Fibroblast of lung (primary cell): Measurements from ENCODE around the gene ARFIP1. TPM values are rescaled to one million over a fixed set of nuclear protein-coding genes. Genes with fewer than 3 reads are reported as not detected.

Experiments used
- DNase-seq, 2 donors: peaks; one replicate each; pipeline versions ENCODE4 v3.0.0 to v3.0.0-alpha.2; 2010; ENCODE audit warnings: low read depth in 2 of 2
- H2AFZ ChIP-seq: 2 replicates; pipeline ENCODE4 v1.5.1; 2012; ENCODE audit warnings: low read length, control low read depth, inconsistent platforms
- H3K27ac ChIP-seq: 2 replicates; pipeline ENCODE4 v1.5.1; 2011; ENCODE audit warnings: low read length, control low read depth; ENCODE audit not compliant: insufficient read depth
- H3K27me3 ChIP-seq: 2 replicates; pipeline ENCODE4 v1.5.1; 2011; ENCODE audit warnings: mild to moderate bottlenecking, low read length; ENCODE audit not compliant: control insufficient read depth, insufficient read depth
- H3K36me3 ChIP-seq: 2 replicates; pipeline ENCODE4 v1.5.1; 2011; ENCODE audit warnings: low read length; ENCODE audit not compliant: control insufficient read depth, insufficient read depth
- H3K4me1 ChIP-seq: 2 replicates; pipeline ENCODE4 v1.5.1; 2011; ENCODE audit warnings: low read length; ENCODE audit not compliant: control insufficient read depth, insufficient read depth; ENCODE audit errors: extremely low read depth
- H3K4me2 ChIP-seq: 2 replicates; pipeline ENCODE4 v1.5.1; 2011; ENCODE audit warnings: low read length, control low read depth; ENCODE audit not compliant: insufficient read depth; ENCODE audit errors: extremely low read depth
- H3K4me3 ChIP-seq, 4 experiments: fragments of 200-600 bp in 1 of 4; sonication (generic) in 1 of 4; replicated peaks in 1 of 4; 2 replicates each; pipeline ENCODE4 v1.5.1; 2011 to 2016; ENCODE audit warnings: low read length in 4 of 4, low read depth in 3 of 4, mild to moderate bottlenecking in 3 of 4, control low read depth in 2 of 4, inconsistent platforms in 1 of 4, mixed read lengths in 1 of 4; ENCODE audit not compliant: insufficient read depth in 1 of 4; ENCODE audit errors: control extremely low read depth in 1 of 4
- H3K79me2 ChIP-seq: 2 replicates; pipeline ENCODE4 v1.5.1; 2012; ENCODE audit warnings: mild to moderate bottlenecking, low read length, inconsistent platforms; ENCODE audit not compliant: control insufficient read depth, insufficient read depth
- H3K9ac ChIP-seq: 2 replicates; pipeline ENCODE4 v1.5.1; 2011; ENCODE audit warnings: mild to moderate bottlenecking, low read length, control low read depth; ENCODE audit not compliant: insufficient read depth
- H3K9me3 ChIP-seq: 2 replicates; pipeline ENCODE4 v1.5.1; 2012; ENCODE audit warnings: low read depth, low read length; ENCODE audit not compliant: control insufficient read depth, insufficient read depth
- H4K20me1 ChIP-seq: 2 replicates; pipeline ENCODE4 v1.5.1; 2011; ENCODE audit warnings: low read length; ENCODE audit not compliant: control insufficient read depth, insufficient read depth; ENCODE audit errors: extremely low read depth
- CTCF ChIP-seq, 2 donors: IDR thresholded peaks in 1 of 2; conservative IDR thresholded peaks in 1 of 2; 1 replicate in 1 of 2; 2 replicates in 1 of 2; pipeline ENCODE4 v1.5.1; 2011 to 2012; ENCODE audit warnings: low read length in 2 of 2, control low read depth in 1 of 2, inconsistent platforms in 1 of 2, low read depth in 1 of 2, mild to moderate bottlenecking in 1 of 2
- EZH2 ChIP-seq: IDR thresholded peaks from 2 replicates; pipeline ENCODE4 v1.5.1; 2012; ENCODE audit warnings: low read length, control low read depth, mild to moderate bottlenecking; ENCODE audit errors: missing control alignments
- polyA plus RNA-seq, 2 donors: library from polyadenylated mRNA; depleted of rRNA in 1 of 2; stranded (reverse) in 1 of 2; unstranded in 1 of 2; fragments of >200 nt; gene quantifications; 2 replicates each; pipeline ENCODE4 v1.2.1, GENCODE V29; 2011 to 2012; ENCODE audit warnings: missing spikeins in 1 of 2
- total RNA-seq: library from RNA; depleted of rRNA; stranded (reverse); fragments of >200 nt; gene quantifications from 2 replicates; pipeline ENCODE4 v1.2.1, GENCODE V29; 2014

The ARFIP1 gene
- total and polyA plus RNA-seq, 2 donors (not counting 1 experiment from before 2014, with no cell fraction given) = 35.6 to 40.8 TPM

GRCh38 chr4:152776352-152776751 lies 3.4 kb upstream of the ARFIP1 start:
- Histone ChIP-seq H3K9ac (no peak overlapping the region), H3K4me1 (no peaks in the 10 kb centered on the region), H2AFZ (no peak overlapping the region), H3K9me3 (no peaks in the 10 kb centered on the region), H3K27ac (no peak overlapping the region), H3K4me2 (no peak overlapping the region), H3K36me3 (no peaks in the 10 kb centered on the region), H4K20me1 (no peaks in the 10 kb centered on the region), H3K4me3 (no peak overlapping the region), H3K27me3 (no peaks in the 10 kb centered on the region), H3K79me2 (peaks cover 15% of the 10 kb centered on the region)
- no peak for TF ChIP-seq CTCF (conservative IDR thresholded peaks at IDR 0.05 in 1 of 2, IDR thresholded peaks at IDR 0.05 in 1 of 2; ENCODE audit: low read depth in 1 of 2, low read length in 2 of 2)
- TF ChIP-seq EZH2 = no peak
- peak in 1 of 2 donors; percentile 34 for DNase-seq

- no peak for DNase-seq
- no peaks in the 10 kb centered on the region for H3K27me3 ChIP-seq
- no peak overlapping the region for H3K4me2 ChIP-seq
- no peaks in the 10 kb centered on the region for H3K36me3 ChIP-seq
- no peak overlapping the region for H3K27ac ChIP-seq
- H4K20me1 ChIP-seq = no peaks in the 10 kb centered on the region
- H2AFZ ChIP-seq = no peak overlapping the region
- peaks cover 26% of the 10 kb centered on the region for H3K79me2 ChIP-seq
- H3K4me3 ChIP-seq = no peak overlapping the region
- no peak overlapping the region for H3K9ac ChIP-seq
- no peak for TF ChIP-seq CTCF (conservative IDR thresholded peaks at IDR 0.05 in 1 of 2, IDR thresholded peaks at IDR 0.05 in 1 of 2; ENCODE audit: low read depth in 1 of 2, low read length in 2 of 2)
- no peak for TF ChIP-seq EZH2
- H3K9me3 ChIP-seq = no peaks in the 10 kb centered on the region
- H3K4me1 ChIP-seq = peaks cover 2% of the 10 kb centered on the region
Observed at GRCh38 chr4:152777488-152777887, 2.3 kb upstream of the ARFIP1 start.

- H3K4me2 ChIP-seq = peak overlapping the region; percentile 94
- peaks cover 37% of the 10 kb centered on the region for H3K79me2 ChIP-seq
- H3K4me3 ChIP-seq = peak overlapping the region; percentile 80 to 96 (median 93)
- peak overlapping the region; percentile 88 for H3K9ac ChIP-seq
- DNase-seq = peak in 1 of 2 donors; percentile 14
- H3K27me3 ChIP-seq = no peaks in the 10 kb centered on the region
- peak overlapping the region; percentile 87 for H2AFZ ChIP-seq
- no peaks in the 10 kb centered on the region for H3K36me3 ChIP-seq
- H3K9me3 ChIP-seq = no peaks in the 10 kb centered on the region
- H3K4me1 ChIP-seq = peaks cover 2% of the 10 kb centered on the region
- TF ChIP-seq CTCF (conservative IDR thresholded peaks at IDR 0.05 in 1 of 2, IDR thresholded peaks at IDR 0.05 in 1 of 2; ENCODE audit: low read depth in 1 of 2, low read length in 2 of 2) = no peak
- H4K20me1 ChIP-seq = no peaks in the 10 kb centered on the region
- peak overlapping the region; percentile 94 for H3K27ac ChIP-seq
Observed at GRCh38 chr4:152778656-152779512, 870 bp upstream of the ARFIP1 start.
